Body of pancreas (tissue), 4 donors: ENCODE data around the gene NEK7.

ENCODE experiments used
- POLR2A ChIP-seq, 3 donors: fragments of 450-650 bp; IDR thresholded peaks; one replicate each; pipeline ENCODE4 v1.6.1; 2016; ENCODE audit warnings: antibody characterized with exemption in 3 of 3, mild to moderate bottlenecking in 2 of 3
- TF ChIP-seq, protein P1 (sequence below), 7 experiments: fragments of 450-650 bp in 4 of 7; fragments of 200-600 bp in 3 of 7; sonication (generic) in 3 of 7; IDR thresholded peaks; one replicate each; pipeline ENCODE4 v1.5.1; 2016 to 2019; ENCODE audit warnings: antibody characterized with exemption in 7 of 7

GRCh38 chr1:198318085-198318484 lies 161.3 kb downstream of the NEK7 start:
- TF ChIP-seq, protein P1, sequence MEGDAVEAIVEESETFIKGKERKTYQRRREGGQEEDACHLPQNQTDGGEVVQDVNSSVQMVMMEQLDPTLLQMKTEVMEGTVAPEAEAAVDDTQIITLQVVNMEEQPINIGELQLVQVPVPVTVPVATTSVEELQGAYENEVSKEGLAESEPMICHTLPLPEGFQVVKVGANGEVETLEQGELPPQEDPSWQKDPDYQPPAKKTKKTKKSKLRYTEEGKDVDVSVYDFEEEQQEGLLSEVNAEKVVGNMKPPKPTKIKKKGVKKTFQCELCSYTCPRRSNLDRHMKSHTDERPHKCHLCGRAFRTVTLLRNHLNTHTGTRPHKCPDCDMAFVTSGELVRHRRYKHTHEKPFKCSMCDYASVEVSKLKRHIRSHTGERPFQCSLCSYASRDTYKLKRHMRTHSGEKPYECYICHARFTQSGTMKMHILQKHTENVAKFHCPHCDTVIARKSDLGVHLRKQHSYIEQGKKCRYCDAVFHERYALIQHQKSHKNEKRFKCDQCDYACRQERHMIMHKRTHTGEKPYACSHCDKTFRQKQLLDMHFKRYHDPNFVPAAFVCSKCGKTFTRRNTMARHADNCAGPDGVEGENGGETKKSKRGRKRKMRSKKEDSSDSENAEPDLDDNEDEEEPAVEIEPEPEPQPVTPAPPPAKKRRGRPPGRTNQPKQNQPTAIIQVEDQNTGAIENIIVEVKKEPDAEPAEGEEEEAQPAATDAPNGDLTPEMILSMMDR (IDR thresholded peaks at IDR 0.05) = no peak
- no peak for TF ChIP-seq POLR2A (IDR thresholded peaks at IDR 0.05)
